Activated B cell treated with CpG ODN at 0.5 μM for 24 hours (primary cell): Measurements from ENCODE around the gene SEC24D. TPM values are rescaled to one million over a fixed set of nuclear protein-coding genes. Genes with fewer than 3 reads are reported as not detected.

Experiments
- ATAC-seq: fragments of 200-7000 bp; cut with Tn5 transposase; one replicate; pipeline ENCODE4 v1.10.0; 2021; ENCODE audit warnings: low read depth, mild to moderate bottlenecking, moderate library complexity
- CTCF ChIA-PET: fragments of 350-600 bp; sonication (Branson Sonifier 250); formaldehyde crosslinking; loops from one replicate; lab custom pipeline; 2021; ENCODE audit warnings: antibody characterized with exemption; lab: Charles Lee
- POLR2A ChIA-PET: fragments of 350-600 bp; sonication (Branson Sonifier 250); formaldehyde crosslinking; loops from one replicate; lab custom pipeline; 2021; ENCODE audit warnings: antibody characterized with exemption; lab: Charles Lee
- DNase-seq: peaks from one replicate; pipeline ENCODE4 v3.0.0; 2022
- H3K27ac Mint-ChIP-seq: one replicate; pipeline ENCODE4 v1.8.0; 2020; ENCODE audit warnings: mixed read lengths
- H3K27me3 Mint-ChIP-seq: one replicate; pipeline ENCODE4 v1.8.0; 2021; ENCODE audit warnings: mixed read lengths
- H3K36me3 Mint-ChIP-seq: one replicate; pipeline ENCODE4 v1.8.0; 2021; ENCODE audit warnings: low read depth, mixed read lengths
- H3K4me1 Mint-ChIP-seq: one replicate; pipeline ENCODE4 v1.8.0; 2021; ENCODE audit warnings: mixed read lengths
- H3K4me3 Mint-ChIP-seq: one replicate; pipeline ENCODE4 v1.8.0; 2020; ENCODE audit warnings: mild to moderate bottlenecking, mixed read lengths
- H3K9me3 Mint-ChIP-seq: one replicate; pipeline ENCODE4 v1.8.0; 2020; ENCODE audit warnings: mixed read lengths
- intact Hi-C: fragments of 100-400 bp; cut with micrococcal nuclease; formaldehyde crosslinking; loops from one replicate; pipeline ENCODE4 v1.15.1; 2024
- total RNA-seq: library from RNA; stranded (reverse); gene quantifications from 2 replicates; pipeline ENCODE4 v1.2.3, GENCODE V29; 2022
- TF ChIP-seq, protein P1 (sequence below): fragments of 200-600 bp; IDR thresholded peaks from one replicate; pipeline ENCODE4 v1.8.0; 2022; ENCODE audit warnings: antibody characterized with exemption, mild to moderate bottlenecking

The SEC24D gene
- total RNA-seq, 1 donor from 2014 or later: 19.4 TPM

DNA sequence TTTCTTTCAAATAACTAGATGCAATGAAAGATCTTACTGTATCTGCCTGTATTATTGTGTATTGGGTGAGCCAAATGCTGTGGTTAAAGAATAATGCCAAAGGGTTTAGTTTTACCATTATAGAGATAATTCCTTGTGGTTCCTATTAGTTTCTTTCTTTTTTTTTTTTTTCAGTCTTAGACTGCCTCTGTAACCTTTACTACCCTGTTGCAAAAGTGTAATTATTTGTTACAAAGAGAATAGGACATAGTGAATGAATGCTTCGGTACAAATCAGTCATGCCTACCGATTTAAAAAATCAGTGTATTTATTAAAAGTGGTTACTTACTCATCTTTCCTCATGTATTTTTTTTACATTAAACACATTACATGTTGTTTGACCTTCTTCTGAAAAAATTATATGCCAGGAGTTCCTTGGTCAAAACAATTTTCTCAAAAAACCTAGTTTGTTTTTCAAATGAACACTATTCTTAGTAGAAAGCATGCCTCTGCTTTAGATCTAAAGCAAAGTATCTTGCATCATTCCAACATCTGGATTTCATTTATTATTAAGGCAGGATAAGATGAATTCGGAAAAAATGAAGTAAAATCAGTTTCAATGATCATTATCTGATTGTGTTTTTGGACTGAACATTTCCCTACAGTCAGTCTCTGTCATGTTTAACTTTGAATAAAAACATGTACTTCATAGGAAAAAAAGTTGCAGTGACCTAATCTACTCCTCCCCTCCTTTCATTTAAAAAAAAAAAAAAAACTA lies 31.6 kb upstream of the SEC24D start:
- no peak overlapping the region for H3K4me3 Mint-ChIP-seq
- intact Hi-C loops: loop anchor here (5.0 kb wide), 1 partner anchor 45 kb away; no protein-coding TSS in a partner anchor
- ChIA-PET POLR2A (no interaction called here), CTCF (no interaction called here)
- TF ChIP-seq, protein P1, sequence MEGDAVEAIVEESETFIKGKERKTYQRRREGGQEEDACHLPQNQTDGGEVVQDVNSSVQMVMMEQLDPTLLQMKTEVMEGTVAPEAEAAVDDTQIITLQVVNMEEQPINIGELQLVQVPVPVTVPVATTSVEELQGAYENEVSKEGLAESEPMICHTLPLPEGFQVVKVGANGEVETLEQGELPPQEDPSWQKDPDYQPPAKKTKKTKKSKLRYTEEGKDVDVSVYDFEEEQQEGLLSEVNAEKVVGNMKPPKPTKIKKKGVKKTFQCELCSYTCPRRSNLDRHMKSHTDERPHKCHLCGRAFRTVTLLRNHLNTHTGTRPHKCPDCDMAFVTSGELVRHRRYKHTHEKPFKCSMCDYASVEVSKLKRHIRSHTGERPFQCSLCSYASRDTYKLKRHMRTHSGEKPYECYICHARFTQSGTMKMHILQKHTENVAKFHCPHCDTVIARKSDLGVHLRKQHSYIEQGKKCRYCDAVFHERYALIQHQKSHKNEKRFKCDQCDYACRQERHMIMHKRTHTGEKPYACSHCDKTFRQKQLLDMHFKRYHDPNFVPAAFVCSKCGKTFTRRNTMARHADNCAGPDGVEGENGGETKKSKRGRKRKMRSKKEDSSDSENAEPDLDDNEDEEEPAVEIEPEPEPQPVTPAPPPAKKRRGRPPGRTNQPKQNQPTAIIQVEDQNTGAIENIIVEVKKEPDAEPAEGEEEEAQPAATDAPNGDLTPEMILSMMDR: no peak
- no peak for DNase-seq
- no peaks in the 10 kb centered on the region for H3K27me3 Mint-ChIP-seq
- H3K36me3 Mint-ChIP-seq: no peaks in the 10 kb centered on the region
- no peak for ATAC-seq
- H3K9me3 Mint-ChIP-seq: no peaks in the 10 kb centered on the region
- H3K4me1 Mint-ChIP-seq: no peaks in the 10 kb centered on the region
- no peak overlapping the region for H3K27ac Mint-ChIP-seq

DNA sequence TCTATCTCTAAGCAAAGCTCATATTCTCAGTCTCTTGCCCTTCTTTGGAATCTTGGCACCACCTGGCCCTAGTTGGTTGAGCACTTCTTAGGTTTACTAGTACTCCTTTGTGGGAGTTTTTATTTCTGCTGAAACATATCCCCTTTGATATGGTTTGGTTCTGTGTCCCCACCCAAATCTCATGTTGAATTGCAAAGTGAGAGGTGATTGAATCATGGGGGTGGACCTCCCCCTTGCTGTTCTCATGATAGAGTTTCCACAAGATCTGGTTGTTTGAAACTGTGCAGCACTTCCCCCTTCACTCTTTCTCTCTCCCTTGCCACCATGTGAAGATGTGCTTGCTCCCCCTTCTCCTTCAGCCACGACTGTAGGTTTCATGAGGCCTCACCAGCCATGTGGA lies 30.5 kb upstream of the SEC24D start:
- no peaks in the 10 kb centered on the region for H3K4me1 Mint-ChIP-seq
- H3K9me3 Mint-ChIP-seq: no peaks in the 10 kb centered on the region
- H3K4me3 Mint-ChIP-seq: no peak overlapping the region
- TF ChIP-seq, protein P1: no peak
- ChIA-PET CTCF (interaction anchor here (1.0 kb wide), 1 partner anchor 9 kb away, joined by 3 read pairs; no protein-coding TSS in a partner anchor), POLR2A (no interaction called here)
- no peaks in the 10 kb centered on the region for H3K36me3 Mint-ChIP-seq
- H3K27ac Mint-ChIP-seq: no peak overlapping the region
- intact Hi-C loops: loop anchor here (5.0 kb wide), 1 partner anchor 44 kb away; no protein-coding TSS in a partner anchor
- no peaks in the 10 kb centered on the region for H3K27me3 Mint-ChIP-seq
- ATAC-seq: no peak
- no peak for DNase-seq

DNA sequence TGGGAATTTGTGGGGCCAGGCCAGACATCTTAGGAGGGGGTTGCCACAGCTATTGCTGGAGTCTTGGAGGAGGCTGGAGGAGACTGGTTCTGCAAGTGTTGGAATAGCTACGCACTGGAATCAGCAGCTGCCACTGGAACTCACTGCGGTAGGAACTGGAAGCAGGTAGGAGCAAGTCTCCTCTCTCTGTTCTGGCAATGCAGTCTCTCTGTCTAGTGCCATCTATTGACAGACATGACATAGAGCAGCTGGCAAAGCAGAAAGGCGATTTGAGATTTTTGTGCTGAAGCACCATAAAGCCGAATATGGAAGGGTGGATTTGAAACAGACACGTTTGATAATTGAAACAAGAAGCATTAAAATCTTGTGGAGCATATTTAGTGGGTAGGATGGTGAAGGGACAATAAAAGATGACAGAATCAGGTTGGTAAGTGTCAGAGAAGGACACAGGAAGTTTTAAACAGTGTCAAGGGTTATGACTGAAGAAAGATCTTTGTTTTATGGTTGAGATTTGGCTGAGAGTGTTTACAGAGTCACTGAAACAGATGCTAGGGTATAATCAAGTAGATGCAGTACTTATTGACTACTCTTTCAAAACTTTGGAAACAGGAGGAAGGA lies 29.3 kb upstream of the SEC24D start:
- intact Hi-C loops: loop anchor here (1.0 to 5.0 kb wide), 2 partner anchors 43 to 93 kb away; no protein-coding TSS in a partner anchor
- TF ChIP-seq, protein P1: no peak
- DNase-seq (no peak), ATAC-seq (no peak)
- Mint-ChIP-seq H3K27ac (no peak overlapping the region), H3K36me3 (no peaks in the 10 kb centered on the region), H3K4me3 (no peak overlapping the region), H3K27me3 (no peaks in the 10 kb centered on the region), H3K9me3 (no peaks in the 10 kb centered on the region), H3K4me1 (no peaks in the 10 kb centered on the region)
- ChIA-PET POLR2A (no interaction called here), CTCF (interaction anchor here (1.2 to 1.7 kb wide), 9 partner anchors 11 to 124 kb away, joined by 4 to 8 read pairs (median 4); partner anchors contain the start of gene SEC24D)

DNA sequence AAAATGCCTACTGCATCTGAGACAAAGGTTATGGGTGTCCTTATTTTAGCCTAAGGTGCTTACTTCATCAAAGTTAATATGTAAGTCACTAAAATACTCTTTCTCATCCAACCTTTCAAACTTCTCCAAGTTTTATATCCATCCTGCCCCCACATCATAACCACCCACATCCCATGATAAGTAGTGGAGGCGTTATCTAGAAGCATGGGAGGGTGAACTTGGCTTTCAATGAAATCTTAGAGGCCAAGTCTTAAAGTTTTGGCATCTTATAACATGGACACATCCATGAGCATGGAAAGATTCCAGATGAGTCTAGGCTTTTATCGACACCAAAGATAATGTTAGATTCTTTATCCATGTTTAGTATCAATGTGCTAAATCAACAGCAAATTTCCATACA lies 22.9 kb upstream of the SEC24D start:
- ATAC-seq: no peak
- no peak overlapping the region for H3K4me3 Mint-ChIP-seq
- ChIA-PET CTCF (no interaction called here), POLR2A (no interaction called here)
- no peaks in the 10 kb centered on the region for H3K36me3 Mint-ChIP-seq
- H3K9me3 Mint-ChIP-seq: no peaks in the 10 kb centered on the region
- H3K27me3 Mint-ChIP-seq: no peaks in the 10 kb centered on the region
- H3K4me1 Mint-ChIP-seq: no peaks in the 10 kb centered on the region
- no peak for DNase-seq
- TF ChIP-seq, protein P1: no peak
- no peak overlapping the region for H3K27ac Mint-ChIP-seq
- intact Hi-C loops: no loop called here

DNA sequence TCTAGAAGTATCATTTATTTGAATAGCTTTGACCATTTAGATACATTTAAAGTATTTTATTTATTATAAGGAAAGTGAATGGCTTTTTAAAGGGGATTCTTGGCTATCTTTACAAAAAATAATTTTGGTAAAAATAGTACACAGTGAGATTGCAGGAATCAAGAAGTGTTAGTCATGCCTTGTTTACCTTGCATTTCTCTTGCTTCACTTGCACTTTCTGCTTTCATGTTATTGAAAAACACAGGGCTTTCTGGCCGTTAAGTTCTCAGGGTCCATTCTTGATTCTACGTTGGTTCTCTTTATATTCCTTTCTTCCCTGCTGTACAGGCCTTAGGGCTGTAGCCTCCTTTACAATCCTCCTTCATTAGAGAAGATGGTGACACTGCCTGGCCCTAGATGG lies 21.8 kb upstream of the SEC24D start:
- intact Hi-C loops: no loop called here
- H3K9me3 Mint-ChIP-seq: no peaks in the 10 kb centered on the region
- TF ChIP-seq, protein P1: no peak
- POLR2A ChIA-PET: no interaction called here
- CTCF ChIA-PET: interaction anchor here (1.0 kb wide), 1 partner anchor 9 kb away, joined by 3 read pairs; no protein-coding TSS in a partner anchor
- H3K36me3 Mint-ChIP-seq: no peaks in the 10 kb centered on the region
- H3K4me1 Mint-ChIP-seq: no peaks in the 10 kb centered on the region
- no peak overlapping the region for H3K4me3 Mint-ChIP-seq
- ATAC-seq (no peak), DNase-seq (no peak)
- no peak overlapping the region for H3K27ac Mint-ChIP-seq
- H3K27me3 Mint-ChIP-seq: no peaks in the 10 kb centered on the region
